ENCODE measurements around the gene CNN2.

Gene CNN2

DNA sequence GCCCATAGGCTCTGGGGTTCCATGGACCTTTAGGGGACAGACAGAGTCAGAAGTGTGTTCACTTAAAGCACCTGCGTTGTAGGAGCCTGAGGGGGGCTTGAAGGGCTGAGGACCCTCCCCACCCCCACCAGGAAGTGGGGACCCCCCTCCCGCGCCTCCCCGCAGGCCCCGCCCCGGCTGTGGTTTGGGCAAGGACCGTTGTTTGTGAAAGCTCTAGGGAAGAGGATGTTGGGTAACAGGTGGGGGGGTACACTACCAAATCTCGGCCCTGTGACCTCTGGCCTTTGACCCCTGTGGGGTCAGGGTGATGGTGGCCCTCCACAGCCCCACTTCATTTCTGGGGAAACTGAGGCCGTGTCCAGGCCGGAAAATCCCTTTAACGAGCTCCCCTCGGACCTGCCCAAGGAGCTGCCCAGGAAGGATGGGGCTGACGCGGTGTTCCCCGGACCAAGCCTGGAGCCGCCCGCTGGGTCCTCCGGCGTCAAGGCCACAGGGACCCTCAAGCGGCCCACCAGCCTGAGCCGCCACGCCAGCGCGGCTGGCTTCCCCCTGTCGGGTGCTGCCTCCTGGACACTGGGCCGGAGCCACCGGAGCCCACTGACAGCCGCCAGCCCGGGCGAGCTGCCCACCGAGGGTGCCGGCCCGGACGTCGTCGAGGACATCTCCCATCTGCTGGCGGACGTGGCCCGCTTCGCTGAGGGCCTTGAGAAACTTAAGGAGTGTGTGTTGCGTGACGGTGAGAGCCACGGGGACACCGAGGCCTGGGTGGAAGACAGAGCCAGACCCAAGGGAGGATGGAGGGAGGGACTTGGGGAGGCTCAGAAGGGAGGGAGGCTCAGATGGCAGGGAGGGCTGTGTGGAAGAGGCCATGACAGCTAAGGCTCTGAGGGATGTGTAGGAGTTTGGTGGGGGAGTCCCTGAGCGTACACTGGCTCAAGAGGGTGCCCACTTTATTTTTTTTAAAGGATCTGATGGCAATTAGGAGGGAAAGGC lies 41.9 kb downstream of the CNN2 start:
- no peak for DNase-seq

DNA sequence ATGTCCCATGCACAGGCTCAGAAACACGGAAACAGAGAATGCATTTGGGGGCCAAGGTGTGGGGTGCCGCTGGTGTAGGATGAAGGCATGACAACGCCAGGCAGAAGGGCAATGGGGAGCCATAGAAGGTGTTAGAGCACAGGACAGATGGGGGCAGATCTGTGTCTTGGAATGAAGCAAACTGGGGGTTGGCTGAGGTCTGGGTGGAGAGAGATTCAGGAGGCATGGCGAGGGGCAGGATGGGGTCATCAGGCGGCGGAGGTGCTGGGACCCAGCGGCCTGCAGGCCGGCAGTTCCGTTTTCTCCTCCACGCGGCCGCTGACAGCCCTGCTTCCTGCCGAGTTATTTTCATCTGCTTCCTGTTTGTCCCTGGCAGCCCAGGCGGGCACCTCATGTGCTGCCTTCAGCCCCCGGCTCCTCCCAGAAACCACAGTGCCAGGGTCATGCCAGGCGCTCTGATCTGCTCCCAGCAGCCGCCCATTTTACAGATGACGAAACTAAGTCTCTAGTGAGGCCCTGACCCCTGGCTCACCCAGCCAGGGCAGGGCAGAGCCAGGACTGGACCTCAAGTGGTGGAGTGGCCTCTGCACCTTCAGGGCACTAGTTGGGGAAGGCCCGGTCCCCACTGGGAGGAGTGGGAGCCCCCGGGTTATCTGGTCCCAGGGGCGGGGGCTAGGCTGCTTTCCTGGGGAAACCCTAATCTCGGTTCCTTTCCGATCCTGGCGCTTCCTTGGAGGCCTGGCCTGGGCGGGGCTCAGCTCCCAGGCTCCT lies 42.8 kb downstream of the CNN2 start:
- no peak for DNase-seq

DNA sequence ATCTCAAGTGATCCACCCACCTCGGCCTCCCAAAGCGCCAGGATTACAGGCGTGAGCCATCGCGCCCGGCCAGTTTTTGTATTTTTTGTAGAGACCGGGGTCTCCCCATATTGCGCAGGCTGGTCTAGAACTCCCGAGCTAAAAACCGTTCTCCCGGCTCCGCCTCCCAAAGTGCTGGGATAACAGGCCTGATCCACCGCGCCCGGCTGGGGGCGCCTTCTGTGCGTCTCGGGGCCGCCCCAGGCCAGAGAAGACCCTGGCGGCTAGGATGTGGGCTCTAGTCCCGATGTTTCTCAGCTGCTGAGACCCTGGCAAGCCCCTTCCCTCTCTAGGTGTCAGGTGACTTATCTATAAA lies 44.1 kb downstream of the CNN2 start:
- no peak for DNase-seq

DNA sequence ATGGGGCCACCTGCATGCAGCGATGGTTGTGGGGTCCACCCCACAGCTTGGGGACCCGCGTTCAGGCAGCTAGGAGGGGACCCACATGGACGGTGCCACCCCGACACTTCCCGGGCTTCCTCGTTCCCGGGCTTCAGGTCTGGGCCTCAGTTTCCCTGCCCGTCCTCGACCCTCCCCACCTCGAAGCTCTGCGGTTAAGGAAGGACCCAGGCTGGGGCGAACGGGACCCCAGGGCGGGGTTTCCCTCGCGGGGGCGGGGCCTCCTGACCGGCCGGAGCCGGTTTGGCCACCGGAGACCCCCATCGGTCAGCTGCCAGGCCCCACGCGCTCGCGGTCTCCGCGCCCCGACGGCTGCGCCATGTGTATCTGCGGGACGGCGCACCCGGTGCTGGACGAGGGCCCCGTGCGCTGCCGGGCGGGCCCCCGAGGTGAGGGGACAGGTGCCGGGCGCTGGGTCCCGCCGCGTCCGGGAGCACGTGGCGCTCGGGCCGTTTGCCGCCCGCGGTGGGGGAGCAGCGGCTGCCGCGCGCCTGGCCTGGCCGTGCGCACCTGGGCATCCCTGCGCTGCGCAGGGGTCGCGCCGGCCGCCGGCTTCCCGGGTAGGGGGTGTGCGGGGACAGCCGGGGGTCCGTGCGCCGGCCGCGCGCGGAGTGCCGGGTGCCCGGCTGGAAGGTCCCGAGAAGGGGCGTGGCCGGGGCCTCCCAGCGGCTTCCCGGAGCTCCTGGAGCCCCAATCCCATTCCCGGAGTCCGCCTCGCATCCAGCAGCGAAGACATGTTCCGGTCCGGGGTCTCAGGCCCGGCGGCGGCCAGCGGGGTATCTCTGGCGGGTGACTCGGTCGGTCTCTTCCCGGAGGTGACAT lies 44.8 kb downstream of the CNN2 start:
- DNase-seq: no peak

DNA sequence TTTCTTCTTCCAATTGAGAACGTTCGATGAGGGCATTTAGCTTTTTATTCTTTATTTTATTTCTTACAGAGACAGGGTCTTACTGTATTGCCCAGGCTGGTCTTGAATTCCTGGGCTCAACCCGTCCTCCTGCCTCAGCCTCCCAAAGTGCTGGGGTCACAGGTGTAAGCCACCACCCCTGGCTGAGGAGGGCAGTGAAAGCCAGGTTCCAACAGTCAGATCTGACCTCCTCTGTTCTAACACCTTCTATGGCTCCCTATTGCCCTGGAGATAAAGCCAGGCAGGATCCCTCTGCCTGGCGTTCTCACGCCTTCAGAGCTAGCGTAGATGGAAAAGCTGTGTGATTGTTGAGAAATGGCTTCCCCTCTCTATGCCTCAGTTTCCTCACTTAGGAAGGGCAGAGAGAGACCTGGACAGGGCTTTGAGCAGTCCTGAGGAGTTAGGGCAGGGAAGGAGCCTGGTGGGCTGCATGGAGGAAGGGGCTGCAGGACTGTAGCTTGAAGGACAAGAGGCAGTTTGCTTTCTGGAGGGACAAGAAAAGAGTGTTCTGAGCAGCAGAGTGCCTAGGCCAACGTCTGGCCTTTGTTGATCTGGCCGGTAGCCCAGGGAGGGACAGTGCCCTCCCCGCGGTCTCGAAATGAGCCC lies 46.1 kb downstream of the CNN2 start:
- no peak for DNase-seq

DNA sequence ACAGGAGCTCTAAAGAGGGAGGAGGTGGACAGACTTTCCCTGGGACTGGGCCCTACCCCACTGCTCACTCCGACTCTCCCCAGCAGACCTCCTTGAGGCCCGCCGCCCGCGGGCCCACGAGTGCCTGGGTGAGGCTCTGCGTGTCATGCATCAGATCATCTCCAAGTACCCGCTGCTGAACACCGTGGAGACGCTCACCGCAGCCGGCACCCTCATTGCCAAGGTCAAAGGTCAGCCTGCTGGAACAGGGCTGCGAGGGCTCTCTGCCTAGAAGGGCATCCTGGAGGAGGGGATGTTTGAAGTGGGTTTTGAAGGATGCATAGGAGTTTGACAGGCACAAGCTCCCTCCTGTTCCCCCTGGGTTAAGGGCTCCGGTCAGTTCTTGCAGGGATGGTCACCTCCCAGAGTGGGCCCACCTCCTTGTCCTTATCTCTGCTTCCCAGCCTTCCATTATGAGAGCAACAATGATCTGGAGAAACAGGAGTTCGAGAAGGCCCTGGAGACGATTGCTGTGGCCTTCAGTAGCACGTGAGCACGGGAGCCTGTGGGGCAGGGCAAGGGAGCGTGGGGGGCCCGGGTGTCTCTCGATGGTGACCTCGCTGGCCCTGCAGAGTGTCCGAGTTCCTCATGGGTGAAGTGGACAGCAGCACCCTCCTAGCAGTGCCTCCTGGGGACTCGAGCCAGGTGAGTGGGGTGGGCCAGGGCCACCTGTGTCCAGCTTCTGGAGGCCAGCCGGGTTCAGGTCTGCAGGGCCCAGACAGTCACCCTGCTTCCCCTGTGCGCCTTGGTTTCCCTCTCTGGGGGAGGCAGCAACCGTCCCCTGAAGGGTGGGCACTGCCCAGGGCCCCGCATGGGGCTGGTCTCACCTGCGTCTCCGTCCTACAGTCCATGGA lies 46.9 kb downstream of the CNN2 start:
- no peak for DNase-seq

DNA sequence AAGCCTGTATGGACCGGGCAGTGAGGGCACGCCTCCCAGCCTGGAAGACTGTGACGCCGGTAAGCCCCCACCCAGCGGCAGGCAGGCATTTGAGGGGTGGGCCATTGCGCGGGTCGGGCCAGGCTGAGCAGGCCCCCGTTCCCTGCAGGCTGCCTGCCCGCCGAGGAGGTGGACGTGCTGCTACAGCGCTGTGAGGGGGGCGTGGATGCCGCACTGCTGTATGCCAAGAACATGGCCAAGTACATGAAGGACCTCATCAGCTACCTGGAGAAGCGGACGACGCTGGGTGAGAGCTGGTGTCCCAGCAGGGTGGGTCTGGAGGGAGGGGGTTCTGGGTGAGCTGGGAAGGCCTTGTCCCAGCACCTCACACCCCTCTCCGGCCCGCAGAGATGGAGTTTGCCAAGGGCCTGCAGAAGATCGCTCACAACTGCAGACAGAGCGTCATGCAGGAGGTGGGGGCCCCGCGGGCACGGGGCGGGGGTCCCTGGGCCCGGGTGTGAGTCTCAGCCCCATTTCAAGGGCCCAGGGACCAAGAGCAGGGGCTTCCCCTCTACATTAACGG lies 47.6 kb downstream of the CNN2 start:
- no peak for DNase-seq

DNA sequence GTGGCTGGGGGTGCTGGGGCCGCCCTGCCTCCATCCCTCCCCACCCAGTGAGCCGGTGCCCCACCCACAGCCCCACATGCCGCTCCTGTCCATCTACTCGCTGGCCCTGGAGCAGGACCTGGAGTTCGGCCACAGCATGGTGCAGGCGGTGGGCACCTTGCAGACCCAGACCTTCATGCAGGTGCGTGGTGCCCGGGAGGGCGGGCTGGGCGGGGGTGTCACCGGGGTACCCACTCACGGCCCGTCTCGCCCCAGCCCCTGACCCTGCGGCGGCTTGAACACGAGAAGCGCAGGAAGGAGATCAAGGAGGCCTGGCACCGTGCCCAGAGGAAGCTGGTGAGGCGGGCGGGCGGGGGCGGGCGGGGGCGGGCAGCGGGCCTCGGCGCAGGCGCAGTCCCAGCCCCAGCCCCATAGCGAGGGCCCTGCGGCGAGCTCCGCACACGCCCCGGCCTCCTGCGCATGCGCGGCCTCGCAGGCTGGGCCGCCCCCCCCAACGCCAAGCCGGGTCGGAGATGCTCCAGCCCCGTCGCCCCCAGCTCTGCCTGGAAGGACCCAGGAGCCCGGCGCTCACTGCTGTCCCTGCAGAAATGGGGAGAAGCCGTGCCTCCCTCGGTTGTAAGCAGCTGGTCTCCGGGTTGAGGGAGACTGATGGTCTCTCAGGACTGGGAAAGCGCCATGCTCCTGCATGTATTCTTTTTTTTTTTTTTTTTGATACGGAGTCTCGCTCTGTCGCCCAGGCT lies 48.3 kb downstream of the CNN2 start:
- peak; percentile 86 for DNase-seq

DNA sequence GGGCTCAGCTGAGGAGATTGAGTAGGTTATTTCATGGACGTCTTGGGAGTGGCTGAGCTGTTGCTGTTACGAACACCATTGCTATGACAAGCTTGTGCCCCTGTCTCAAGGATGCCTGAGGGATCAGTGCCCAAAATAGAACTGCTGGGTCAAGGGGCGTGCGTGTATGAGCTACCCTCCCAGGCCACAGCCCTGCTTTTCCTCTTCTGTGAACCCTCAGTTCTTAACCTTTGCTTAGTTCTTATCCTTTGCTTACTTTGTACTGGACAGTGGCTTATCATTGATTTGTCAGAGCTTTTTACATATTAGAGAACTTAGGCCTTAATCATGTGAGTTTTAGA lies 49.6 kb downstream of the CNN2 start:
- no peak for DNase-seq

DNA sequence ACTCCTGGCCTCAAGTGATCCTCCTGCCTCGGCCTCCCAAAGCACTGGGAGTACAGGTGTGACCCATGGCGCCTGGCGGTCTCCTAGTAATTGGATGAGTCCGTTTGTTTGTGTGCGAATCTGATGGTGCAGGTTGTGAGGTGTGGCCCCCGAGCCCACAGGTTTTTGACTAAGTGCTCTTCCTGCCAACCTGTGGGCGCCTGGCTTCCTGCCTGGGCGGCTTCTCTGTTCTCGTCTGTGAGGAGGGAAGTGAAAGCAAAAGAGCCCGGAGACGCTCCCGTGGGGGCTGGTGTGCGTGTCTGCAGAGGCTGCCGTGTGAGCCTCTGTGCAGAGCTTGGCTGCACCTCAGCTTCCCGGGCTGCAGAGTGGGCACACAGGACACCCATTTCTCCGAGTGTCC lies 50.5 kb downstream of the CNN2 start:
- no peak for DNase-seq

DNA sequence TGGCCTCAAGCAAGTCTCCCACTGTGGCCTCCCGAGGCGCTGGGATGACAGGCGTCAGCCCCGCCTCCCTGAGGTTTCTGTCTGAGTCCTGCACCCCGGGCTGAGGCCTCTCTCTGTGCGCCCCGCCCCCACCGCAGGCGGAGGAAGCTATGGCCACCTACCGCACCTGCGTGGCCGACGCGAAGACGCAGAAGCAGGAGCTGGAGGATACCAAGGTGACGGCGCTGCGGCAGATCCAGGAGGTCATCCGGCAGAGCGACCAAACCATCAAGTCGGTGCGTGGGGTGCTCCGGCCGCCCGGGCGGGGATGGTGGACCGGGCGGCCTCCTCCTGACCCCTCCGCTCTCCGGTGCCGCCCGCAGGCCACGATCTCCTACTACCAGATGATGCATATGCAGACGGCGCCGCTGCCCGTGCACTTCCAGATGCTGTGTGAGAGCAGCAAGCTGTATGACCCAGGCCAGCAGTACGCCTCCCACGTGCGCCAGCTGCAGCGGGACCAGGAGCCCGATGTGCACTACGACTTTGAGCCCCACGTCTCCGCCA lies 53.2 kb downstream of the CNN2 start:
- no peak for DNase-seq

DNA sequence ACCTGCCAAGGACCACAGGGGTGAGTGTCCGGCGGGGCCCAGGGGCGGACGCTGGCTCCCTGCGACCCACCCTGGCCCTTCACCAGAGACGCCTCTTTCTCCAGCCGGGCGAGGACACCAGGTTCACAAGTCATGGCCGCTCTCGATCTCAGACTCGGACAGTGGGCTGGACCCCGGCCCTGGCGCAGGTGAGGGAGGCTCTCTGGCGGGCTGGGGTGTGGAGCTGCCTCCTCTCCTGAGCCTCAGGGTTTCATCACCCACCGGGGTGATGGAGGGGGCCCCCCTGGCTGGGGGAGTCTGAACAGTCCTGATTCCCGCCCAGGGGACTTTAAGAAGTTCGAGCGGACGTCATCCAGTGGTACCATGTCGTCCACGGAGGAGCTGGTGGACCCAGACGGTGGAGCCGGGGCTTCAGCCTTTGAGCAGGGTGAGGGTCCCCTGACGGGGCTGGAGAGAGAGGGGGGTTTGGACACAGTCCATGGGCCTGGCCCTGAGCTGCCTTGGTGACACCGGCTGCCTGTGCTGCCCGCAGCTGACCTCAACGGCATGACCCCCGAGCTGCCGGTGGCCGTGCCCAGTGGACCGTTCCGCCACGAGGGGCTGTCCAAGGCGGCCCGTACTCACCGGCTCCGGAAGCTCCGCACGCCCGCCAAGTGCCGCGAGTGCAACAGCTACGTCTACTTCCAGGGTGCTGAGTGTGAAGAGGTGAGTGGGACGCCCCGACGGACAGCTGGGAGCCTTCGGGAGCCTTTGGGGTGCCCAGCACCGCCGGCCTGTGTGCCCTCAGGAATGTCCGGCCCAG lies 54.2 kb downstream of the CNN2 start:
- DNase-seq: no peak

DNA sequence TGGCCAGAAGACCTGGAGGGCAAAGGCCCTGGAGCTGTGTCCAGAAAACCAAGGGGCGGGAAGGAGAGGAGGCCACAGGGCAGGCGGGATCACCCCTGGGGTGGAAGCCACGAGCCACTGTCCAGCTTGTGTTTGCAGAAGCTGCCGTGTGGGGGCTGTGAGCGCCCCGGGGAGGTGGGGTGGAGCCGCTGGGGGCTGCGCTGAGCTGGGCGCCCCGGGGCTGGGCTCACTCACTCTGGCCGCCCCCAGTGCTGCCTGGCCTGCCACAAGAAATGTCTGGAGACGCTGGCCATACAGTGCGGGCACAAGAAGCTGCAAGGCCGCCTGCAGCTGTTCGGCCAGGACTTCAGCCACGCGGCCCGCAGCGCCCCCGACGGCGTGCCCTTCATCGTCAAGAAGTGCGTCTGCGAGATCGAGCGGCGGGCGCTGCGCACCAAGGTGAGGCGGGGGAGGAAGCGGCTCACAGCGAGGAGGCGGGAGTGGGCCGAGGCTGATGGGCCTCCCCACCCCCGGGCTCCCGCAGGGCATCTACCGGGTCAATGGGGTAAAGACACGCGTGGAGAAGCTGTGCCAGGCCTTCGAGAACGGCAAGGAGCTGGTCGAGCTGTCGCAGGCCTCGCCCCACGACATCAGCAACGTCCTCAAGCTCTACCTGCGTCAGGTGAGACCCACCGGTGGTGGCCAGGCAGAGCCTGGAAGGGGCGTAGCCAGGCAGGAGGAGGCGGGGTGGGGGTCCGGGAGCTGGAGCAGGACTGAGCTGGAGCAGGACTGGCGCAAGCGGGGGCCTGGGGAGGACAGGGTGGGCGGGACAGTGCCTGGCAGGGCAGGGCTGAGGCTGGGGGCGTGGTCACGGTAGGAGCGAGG lies 55.1 kb downstream of the CNN2 start:
- DNase-seq: no peak

DNA sequence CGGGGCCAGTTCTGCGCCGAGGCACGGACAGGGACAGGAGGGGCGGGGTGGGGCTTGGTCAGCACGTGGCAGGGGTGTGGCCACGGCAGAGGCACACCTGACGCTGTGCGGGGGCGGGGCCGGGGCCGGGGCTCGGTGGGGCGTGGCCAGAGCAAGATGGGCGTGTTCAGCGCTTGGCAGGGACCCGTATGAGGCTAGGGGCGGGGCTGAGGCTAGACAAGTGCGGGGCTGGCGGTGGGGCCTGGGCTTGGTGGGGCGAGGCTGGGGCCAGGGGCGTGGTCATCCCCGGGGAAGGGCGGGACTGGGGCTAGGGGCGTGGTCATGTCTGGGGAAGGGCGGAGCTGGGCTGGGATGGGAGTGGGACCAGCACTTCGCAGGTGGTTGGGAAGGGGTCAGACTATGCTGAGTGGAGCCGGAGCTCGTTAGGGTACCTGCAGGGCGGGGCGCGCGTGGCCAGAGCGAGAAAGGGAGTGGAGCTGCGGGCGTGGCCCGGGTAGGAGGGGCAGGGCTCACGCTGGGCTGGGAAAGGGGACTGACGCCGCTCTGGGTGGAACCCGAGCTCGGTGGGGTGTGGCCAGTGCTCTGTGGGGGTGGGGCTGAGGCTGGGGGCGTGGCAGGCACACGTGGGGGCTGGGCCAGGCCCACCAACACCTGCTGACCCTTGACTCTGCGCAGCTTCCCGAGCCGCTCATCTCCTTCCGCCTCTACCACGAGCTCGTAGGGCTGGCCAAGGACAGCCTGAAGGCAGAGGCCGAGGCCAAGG lies 55.9 kb downstream of the CNN2 start:
- peak; percentile 86 for DNase-seq

DNA sequence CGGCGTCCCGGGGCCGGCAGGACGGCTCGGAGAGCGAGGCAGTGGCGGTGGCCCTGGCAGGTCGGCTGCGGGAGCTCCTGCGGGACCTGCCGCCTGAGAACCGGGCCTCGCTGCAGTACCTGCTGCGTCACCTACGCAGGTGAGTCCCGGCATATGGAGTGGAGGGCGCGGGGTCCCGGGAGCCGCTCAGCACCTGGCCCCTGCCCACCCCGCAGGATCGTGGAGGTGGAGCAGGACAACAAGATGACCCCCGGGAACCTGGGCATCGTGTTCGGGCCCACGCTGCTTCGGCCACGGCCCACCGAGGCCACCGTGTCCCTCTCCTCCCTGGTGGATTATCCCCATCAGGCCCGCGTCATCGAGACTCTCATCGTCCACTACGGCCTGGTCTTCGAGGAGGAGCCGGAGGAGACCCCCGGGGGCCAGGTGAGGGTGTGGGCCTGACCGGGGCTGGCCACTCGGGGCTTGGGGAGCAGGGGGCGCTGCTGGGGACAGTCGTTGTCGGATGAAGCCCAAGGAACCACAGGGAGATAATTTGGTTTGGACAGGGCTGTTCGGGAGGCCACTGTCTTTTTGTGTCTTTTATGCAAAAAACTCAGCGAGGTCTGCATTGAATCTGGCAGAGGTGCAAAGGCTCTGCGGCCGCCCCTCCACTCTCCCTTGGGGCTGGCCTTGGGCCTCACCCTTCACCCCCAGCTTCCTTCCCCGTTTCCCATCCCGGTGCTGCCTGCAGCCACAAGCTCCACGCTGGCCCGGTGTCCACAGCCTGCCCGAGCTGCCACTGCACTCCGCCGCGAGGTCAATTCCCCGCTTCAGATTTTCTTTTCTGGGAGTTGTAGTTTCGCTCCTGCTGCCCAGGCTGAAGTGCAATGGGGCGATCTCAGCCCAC lies 56.8 kb downstream of the CNN2 start:
- no peak for DNase-seq
